DND-41 (cell line): ENCODE measurements around the gene ADCY2.

Experiments used
- ATAC-seq: fragments of 200-7000 bp; cut with Tn5 transposase; 3 replicates; pipeline ENCODE4 v1.9.1; 2021; ENCODE audit warnings: low read depth; ENCODE audit not compliant: insufficient read depth
- DNase-seq: peaks from one replicate; pipeline ENCODE4 v3.0.0-alpha.2; 2020
- H2AFZ ChIP-seq: 2 replicates; pipeline ENCODE4 v1.6.0; 2012; ENCODE audit warnings: low read depth, low read length
- H3K27ac ChIP-seq: 2 replicates; pipeline ENCODE4 v1.5.1; 2012; ENCODE audit warnings: low read length, inconsistent platforms
- H3K27me3 ChIP-seq: fragments of 200-600 bp; sonication (generic); 2 replicates; pipeline ENCODE4 v1.6.0; 2012; ENCODE audit warnings: low read length, mild to moderate bottlenecking, inconsistent platforms; ENCODE audit not compliant: insufficient read depth, poor library complexity
- H3K36me3 ChIP-seq: 2 replicates; pipeline ENCODE4 v1.5.1; 2012; ENCODE audit warnings: low read length, inconsistent platforms; ENCODE audit not compliant: insufficient read depth
- H3K4me1 ChIP-seq: 2 replicates; pipeline ENCODE4 v1.5.1; 2012; ENCODE audit warnings: mild to moderate bottlenecking, low read length; ENCODE audit not compliant: insufficient read depth
- H3K4me2 ChIP-seq: 2 replicates; pipeline ENCODE4 v1.6.0; 2012; ENCODE audit warnings: mild to moderate bottlenecking, moderate library complexity, low read length, inconsistent platforms; ENCODE audit not compliant: insufficient read depth
- H3K4me3 ChIP-seq, 2 experiments: fragments of 200-600 bp in 1 of 2; shearing (Covaris generic) in 1 of 2; 2 replicates each; pipeline ENCODE4 v1.5.1; 2012 to 2016; ENCODE audit warnings: inconsistent platforms in 2 of 2, low read length in 2 of 2, mild to moderate bottlenecking in 2 of 2, low read depth in 1 of 2, moderate library complexity in 1 of 2
- H3K79me2 ChIP-seq: 2 replicates; pipeline ENCODE4 v1.6.0; 2012; ENCODE audit warnings: low read length, inconsistent platforms; ENCODE audit not compliant: insufficient read depth
- H3K9ac ChIP-seq: 2 replicates; pipeline ENCODE4 v1.6.0; 2012; ENCODE audit warnings: low read depth, mild to moderate bottlenecking, inconsistent platforms, low read length, moderate library complexity
- H3K9me3 ChIP-seq: 2 replicates; pipeline ENCODE4 v1.5.1; 2012; ENCODE audit warnings: low read length, moderate library complexity, mild to moderate bottlenecking, inconsistent platforms; ENCODE audit not compliant: insufficient read depth, severe bottlenecking
- H4K20me1 ChIP-seq: 2 replicates; pipeline ENCODE4 v1.6.0; 2012; ENCODE audit warnings: low read length; ENCODE audit not compliant: insufficient read depth
- EZH2 ChIP-seq: IDR thresholded peaks from 3 replicates; pipeline ENCODE4 v1.6.1; 2012; ENCODE audit warnings: borderline replicate concordance, low read depth, mild to moderate bottlenecking, moderate library complexity, low read length, inconsistent platforms; ENCODE audit not compliant: severe bottlenecking
- TF ChIP-seq, protein P1 (sequence below): IDR thresholded peaks from 2 replicates; pipeline ENCODE4 v1.5.1; 2012; ENCODE audit warnings: borderline replicate concordance, low read length, moderate library complexity, mild to moderate bottlenecking; ENCODE audit not compliant: poor library complexity, severe bottlenecking; ENCODE audit errors: extremely low read depth

Gene ADCY2

DNA sequence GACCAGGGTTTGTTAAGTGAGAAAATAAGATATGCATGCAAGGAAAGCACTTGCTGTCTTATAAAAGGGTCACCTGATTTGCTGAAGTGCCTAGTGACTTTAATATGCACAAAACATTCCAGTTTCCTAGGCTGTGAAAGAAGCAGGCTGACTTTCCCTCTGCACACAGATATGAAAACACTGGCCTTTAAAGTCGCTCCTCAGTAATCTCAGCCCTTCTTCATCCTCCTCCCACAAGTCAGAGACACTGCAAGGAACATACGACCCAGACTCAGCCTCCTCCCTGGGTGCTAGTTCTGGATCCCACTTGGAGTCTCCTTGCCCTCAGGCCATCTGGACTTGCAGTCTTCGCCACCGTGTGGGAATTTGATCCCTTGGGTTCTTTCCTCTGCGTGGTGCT lies 288.9 kb downstream of the ADCY2 start:
- Histone ChIP-seq H3K4me3 (no peak overlapping the region), H3K36me3 (no peaks in the 10 kb centered on the region), H3K9ac (no peak overlapping the region), H3K79me2 (no peaks in the 10 kb centered on the region), H3K4me2 (no peak overlapping the region), H3K9me3 (no peaks in the 10 kb centered on the region), H2AFZ (no peak overlapping the region), H4K20me1 (no peaks in the 10 kb centered on the region), H3K27me3 (peaks cover 5% of the 10 kb centered on the region), H3K27ac (no peak overlapping the region), H3K4me1 (no peaks in the 10 kb centered on the region)
- DNase-seq (no peak), ATAC-seq (no peak)
- TF ChIP-seq EZH2: no peak
- TF ChIP-seq, protein P1, sequence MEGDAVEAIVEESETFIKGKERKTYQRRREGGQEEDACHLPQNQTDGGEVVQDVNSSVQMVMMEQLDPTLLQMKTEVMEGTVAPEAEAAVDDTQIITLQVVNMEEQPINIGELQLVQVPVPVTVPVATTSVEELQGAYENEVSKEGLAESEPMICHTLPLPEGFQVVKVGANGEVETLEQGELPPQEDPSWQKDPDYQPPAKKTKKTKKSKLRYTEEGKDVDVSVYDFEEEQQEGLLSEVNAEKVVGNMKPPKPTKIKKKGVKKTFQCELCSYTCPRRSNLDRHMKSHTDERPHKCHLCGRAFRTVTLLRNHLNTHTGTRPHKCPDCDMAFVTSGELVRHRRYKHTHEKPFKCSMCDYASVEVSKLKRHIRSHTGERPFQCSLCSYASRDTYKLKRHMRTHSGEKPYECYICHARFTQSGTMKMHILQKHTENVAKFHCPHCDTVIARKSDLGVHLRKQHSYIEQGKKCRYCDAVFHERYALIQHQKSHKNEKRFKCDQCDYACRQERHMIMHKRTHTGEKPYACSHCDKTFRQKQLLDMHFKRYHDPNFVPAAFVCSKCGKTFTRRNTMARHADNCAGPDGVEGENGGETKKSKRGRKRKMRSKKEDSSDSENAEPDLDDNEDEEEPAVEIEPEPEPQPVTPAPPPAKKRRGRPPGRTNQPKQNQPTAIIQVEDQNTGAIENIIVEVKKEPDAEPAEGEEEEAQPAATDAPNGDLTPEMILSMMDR: no peak

DNA sequence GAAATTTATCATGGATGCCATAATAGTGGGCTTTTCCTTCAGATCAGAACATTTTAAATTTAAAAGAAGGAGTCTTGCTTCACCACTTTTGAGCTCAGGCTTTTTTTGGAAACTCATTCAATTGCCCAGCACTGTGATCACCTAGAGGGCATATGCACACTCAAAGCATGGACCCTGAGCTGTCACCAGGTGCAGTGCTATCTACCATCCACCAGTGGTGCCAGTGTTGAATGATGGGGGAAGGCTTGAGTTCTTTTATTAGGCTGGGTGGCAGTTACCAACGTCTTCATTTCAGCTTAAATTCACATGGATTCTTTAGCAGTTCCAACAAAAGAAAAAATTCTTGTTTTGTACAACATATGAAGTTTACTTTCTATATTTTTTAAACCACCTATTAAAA lies 290.9 kb downstream of the ADCY2 start:
- no peaks in the 10 kb centered on the region for H4K20me1 ChIP-seq
- peaks cover 5% of the 10 kb centered on the region for H3K27me3 ChIP-seq
- H3K4me1 ChIP-seq: no peaks in the 10 kb centered on the region
- no peak overlapping the region for H2AFZ ChIP-seq
- H3K79me2 ChIP-seq: no peaks in the 10 kb centered on the region
- no peak overlapping the region for H3K4me2 ChIP-seq
- TF ChIP-seq EZH2: no peak
- TF ChIP-seq, protein P1: peak; percentile 5
- no peaks in the 10 kb centered on the region for H3K9me3 ChIP-seq
- no peak overlapping the region for H3K27ac ChIP-seq
- ATAC-seq (no peak), DNase-seq (no peak)
- H3K36me3 ChIP-seq: no peaks in the 10 kb centered on the region
- no peak overlapping the region for H3K9ac ChIP-seq
- no peak overlapping the region for H3K4me3 ChIP-seq

DNA sequence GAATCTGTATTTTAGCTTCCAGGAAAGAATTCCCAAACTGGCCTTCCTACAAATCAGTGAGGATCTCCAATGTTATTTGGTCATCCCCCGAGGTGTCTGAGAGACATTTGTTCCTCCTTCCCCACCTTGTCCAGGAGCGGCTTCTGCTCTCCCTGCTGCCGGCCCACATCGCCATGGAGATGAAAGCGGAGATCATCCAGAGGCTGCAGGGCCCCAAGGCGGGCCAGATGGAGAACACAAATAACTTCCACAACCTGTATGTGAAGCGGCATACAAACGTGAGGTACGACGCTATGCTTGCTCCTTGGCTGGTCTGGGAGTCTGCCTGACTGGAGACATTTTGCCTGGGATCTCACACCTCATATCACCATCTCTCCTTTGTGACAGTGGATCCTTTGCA lies 294.6 kb downstream of the ADCY2 start:
- Histone ChIP-seq H3K79me2 (no peaks in the 10 kb centered on the region), H4K20me1 (no peaks in the 10 kb centered on the region), H3K9ac (no peak overlapping the region), H3K27ac (no peak overlapping the region), H3K4me2 (no peak overlapping the region), H2AFZ (no peak overlapping the region), H3K4me1 (no peaks in the 10 kb centered on the region), H3K4me3 (no peak overlapping the region), H3K9me3 (no peaks in the 10 kb centered on the region), H3K36me3 (no peaks in the 10 kb centered on the region), H3K27me3 (peaks cover 5% of the 10 kb centered on the region)
- ATAC-seq: no peak
- TF ChIP-seq, protein P1: no peak
- no peak for TF ChIP-seq EZH2
- DNase-seq: no peak

DNA sequence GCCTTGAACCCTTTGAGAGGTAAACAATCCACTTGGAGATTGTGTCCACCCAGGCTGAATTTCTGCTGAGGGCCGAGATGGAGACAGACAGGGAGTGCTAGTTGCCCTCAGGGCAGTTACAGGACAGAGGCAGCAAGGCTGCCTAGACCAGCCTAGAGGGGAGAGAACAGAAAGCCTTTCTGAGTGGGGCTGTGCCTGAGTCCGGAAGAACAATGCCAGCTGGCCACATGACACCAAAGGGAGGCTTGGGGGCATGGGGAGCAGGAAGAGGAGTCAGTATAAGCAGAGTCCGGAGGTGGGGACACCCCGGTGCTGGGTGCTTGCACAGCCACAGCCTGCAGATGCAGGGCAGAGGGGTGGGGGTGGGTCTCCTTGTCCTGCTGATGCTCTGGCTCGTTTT lies 309.3 kb downstream of the ADCY2 start:
- no peak for ATAC-seq
- Histone ChIP-seq H3K4me1 (no peaks in the 10 kb centered on the region), H2AFZ (no peak overlapping the region), H3K79me2 (no peaks in the 10 kb centered on the region), H3K4me2 (no peak overlapping the region), H3K27ac (no peak overlapping the region), H3K9me3 (no peaks in the 10 kb centered on the region), H3K27me3 (no peaks in the 10 kb centered on the region), H3K9ac (no peak overlapping the region), H3K4me3 (no peak overlapping the region), H3K36me3 (no peaks in the 10 kb centered on the region), H4K20me1 (no peaks in the 10 kb centered on the region)
- no peak for TF ChIP-seq EZH2
- TF ChIP-seq, protein P1: no peak
- no peak for DNase-seq
